Measurements from ENCODE around the gene CLCN5.

DNA sequence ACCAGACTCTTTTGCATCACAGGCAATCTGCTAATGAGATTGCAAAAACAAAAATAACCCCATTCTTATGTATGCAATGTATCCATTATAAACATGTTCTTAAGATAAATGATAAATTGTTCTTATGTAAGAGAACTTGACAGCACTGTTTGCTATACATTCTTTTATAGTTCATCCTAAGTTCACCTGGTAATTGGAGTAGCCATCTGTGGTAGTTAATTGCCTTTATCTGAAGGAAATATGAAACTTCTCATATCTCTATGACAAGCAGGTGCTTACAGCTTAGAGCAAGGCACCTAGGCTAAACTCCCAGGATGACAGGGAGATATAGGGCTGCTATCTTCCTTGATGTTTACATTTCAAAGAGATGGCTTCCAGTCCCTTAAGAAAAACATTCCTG, 21.3 kb upstream of the CLCN5 start:
- TF ChIP-seq, protein P1, sequence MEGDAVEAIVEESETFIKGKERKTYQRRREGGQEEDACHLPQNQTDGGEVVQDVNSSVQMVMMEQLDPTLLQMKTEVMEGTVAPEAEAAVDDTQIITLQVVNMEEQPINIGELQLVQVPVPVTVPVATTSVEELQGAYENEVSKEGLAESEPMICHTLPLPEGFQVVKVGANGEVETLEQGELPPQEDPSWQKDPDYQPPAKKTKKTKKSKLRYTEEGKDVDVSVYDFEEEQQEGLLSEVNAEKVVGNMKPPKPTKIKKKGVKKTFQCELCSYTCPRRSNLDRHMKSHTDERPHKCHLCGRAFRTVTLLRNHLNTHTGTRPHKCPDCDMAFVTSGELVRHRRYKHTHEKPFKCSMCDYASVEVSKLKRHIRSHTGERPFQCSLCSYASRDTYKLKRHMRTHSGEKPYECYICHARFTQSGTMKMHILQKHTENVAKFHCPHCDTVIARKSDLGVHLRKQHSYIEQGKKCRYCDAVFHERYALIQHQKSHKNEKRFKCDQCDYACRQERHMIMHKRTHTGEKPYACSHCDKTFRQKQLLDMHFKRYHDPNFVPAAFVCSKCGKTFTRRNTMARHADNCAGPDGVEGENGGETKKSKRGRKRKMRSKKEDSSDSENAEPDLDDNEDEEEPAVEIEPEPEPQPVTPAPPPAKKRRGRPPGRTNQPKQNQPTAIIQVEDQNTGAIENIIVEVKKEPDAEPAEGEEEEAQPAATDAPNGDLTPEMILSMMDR (conservative IDR thresholded peaks at IDR 0.05 in 1 of 2, IDR thresholded peaks at IDR 0.05 in 1 of 2; ENCODE audit: low read depth in 1 of 2, low read length in 2 of 2), result no peak
- no peak for TF ChIP-seq EZH2 (IDR thresholded peaks at IDR 0.05; ENCODE audit: low read length, missing control alignments)

Data from fibroblast of lung (primary cell).